Measurements from ENCODE around the gene GPR26.

DNA sequence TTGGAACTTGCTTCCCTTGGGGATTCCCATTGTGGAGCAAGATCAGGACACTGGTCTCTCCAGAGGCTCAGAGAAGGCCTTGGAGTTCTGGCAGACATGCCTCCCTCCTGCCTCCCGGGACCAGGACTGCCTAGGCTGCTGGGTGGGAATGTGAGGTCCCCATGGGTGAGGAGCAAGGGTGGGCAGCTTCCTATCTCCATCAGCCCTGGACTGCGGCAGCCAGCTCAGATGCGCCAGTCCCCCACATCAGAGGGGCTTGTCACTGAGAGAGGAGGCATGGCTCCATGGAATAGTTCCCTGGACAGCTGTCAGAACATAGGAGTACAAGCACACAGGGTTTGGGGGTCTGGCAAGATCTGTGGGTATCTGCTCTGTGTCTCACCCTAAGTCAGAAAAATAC, 17.3 kb downstream of the GPR26 start:
- TF ChIP-seq, protein P1, sequence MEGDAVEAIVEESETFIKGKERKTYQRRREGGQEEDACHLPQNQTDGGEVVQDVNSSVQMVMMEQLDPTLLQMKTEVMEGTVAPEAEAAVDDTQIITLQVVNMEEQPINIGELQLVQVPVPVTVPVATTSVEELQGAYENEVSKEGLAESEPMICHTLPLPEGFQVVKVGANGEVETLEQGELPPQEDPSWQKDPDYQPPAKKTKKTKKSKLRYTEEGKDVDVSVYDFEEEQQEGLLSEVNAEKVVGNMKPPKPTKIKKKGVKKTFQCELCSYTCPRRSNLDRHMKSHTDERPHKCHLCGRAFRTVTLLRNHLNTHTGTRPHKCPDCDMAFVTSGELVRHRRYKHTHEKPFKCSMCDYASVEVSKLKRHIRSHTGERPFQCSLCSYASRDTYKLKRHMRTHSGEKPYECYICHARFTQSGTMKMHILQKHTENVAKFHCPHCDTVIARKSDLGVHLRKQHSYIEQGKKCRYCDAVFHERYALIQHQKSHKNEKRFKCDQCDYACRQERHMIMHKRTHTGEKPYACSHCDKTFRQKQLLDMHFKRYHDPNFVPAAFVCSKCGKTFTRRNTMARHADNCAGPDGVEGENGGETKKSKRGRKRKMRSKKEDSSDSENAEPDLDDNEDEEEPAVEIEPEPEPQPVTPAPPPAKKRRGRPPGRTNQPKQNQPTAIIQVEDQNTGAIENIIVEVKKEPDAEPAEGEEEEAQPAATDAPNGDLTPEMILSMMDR (IDR thresholded peaks at IDR 0.05) = no peak
- TF ChIP-seq EZH2 (IDR thresholded peaks at IDR 0.05; ENCODE audit: borderline replicate concordance, insufficient read depth, low read depth, low read length, poor library complexity, severe bottlenecking) = no peak

All from B cell (primary cell).